22Rv1 (cell line): ENCODE measurements around the gene ACSF2.

ENCODE experiments used
- CTCF ChIP-seq: fragments of 450-650 bp; IDR thresholded peaks from 2 replicates; pipeline ENCODE4 v1.5.1; 2017; ENCODE audit warnings: mild to moderate bottlenecking
- ZFX ChIP-seq: fragments of 450-650 bp; IDR thresholded peaks from 2 replicates; pipeline ENCODE4 v1.6.1; 2017; ENCODE audit warnings: antibody characterized with exemption, borderline replicate concordance

- TF ChIP-seq CTCF: no peak
- no peak for TF ChIP-seq ZFX
Observed at GRCh38 chr17:50488880-50489279, 62.9 kb downstream of the ACSF2 start.
